ENCODE data around the gene CHST13. TPM values are rescaled to one million over a fixed set of nuclear protein-coding genes. Genes with fewer than 3 reads are reported as not detected.

CHST13 gene
- total RNA-seq, 1 experiment from 2014 or later = 0.91 TPM

DNA sequence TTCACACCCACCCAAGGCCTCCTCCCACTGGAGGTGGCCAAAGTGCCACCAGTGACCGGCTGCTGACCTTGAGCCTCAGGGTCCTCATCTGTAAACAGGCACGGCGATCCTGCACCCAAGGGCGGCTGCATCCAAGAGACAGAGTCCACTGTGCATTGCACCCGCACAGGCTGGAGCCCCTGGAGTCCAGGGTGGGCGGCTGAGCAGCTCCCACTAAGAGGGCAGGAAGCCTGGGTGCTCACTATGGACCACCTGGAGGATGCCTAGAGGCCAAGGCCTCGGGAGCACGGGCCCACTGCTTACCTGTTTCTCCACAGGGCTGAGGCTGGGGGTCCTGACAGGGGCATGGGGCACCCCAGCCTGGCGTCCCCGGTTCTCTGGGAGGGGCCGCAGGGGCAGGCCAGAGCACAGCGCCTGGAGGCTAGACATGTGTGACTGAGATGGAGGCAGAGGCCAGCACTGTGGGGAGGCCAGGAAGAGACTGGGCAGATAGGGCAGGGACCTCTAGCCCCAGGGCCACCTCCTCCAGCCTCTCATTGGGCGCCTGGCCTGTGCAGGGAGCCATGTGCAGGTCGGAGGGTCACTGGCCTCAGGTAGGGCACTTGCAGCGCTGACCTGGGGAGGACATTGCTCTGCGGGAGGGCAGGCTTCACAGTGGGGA lies 6.5 kb upstream of the CHST13 start, which contains the start of gene UROC1:
Gene UROC1 (minus strand): TSS at position 483 of the 661 bp plus-strand sequence. CDS start 54 bp downstream, at position 429.
- Histone ChIP-seq H3K4me1 (ENCODE audit: control insufficient read depth in 1 of 2, insufficient read depth in 2 of 2, low read length in 2 of 2) (no peaks in the 10 kb centered on the region; a peak in 1 of 4 replicates), H3K4me2 (ENCODE audit: low read length) (no peak within 1 kb of the TSS), H3K4me3 (replicated peaks in 1 of 2; ENCODE audit: low read depth in 1 of 2, low read length in 2 of 2) (no peak within 1 kb of the TSS), H3K9ac (ENCODE audit: low read length) (no peak within 1 kb of the TSS), H3K9me3 (ENCODE audit: control insufficient read depth in 1 of 2, insufficient read depth in 1 of 2, low read depth in 1 of 2, low read length in 2 of 2) (no peaks in the 10 kb centered on the region), H3K9me2 (ENCODE audit: insufficient read depth) (no peaks in the 10 kb centered on the region), H3K27me3 (ENCODE audit: insufficient read depth, low read length) (no peaks in the 10 kb centered on the region), H3K36me3 (ENCODE audit: control insufficient read depth in 1 of 2, insufficient read depth in 2 of 2, low read length in 2 of 2) (no peaks in the 10 kb centered on the region), H2AFZ (ENCODE audit: low read depth, low read length, poor library complexity, severe bottlenecking) (no peak within 1 kb of the TSS), H3K79me2 (ENCODE audit: insufficient read depth, low read length) (no peaks in the 10 kb centered on the region), H3K27ac (ENCODE audit: low read depth, low read length) (no peak within 1 kb of the TSS), H4K20me1 (ENCODE audit: insufficient read depth) (no peaks in the 10 kb centered on the region)
- no peak for TF ChIP-seq RAD21 (IDR thresholded peaks at IDR 0.05; ENCODE audit: low read depth)
- TF ChIP-seq CEBPB (IDR thresholded peaks at IDR 0.05; ENCODE audit: low read depth) = no peak
- no peak for TF ChIP-seq SP1 (IDR thresholded peaks at IDR 0.05; ENCODE audit: low read depth)
- no peak for TF ChIP-seq CBX3 (IDR thresholded peaks at IDR 0.05; ENCODE audit: low read depth)
- TF ChIP-seq TCF7L2 (IDR thresholded peaks at IDR 0.05; ENCODE audit: borderline replicate concordance, extremely low read depth, insufficient read depth, insufficient read length) = no peak
- TF ChIP-seq, protein P1, sequence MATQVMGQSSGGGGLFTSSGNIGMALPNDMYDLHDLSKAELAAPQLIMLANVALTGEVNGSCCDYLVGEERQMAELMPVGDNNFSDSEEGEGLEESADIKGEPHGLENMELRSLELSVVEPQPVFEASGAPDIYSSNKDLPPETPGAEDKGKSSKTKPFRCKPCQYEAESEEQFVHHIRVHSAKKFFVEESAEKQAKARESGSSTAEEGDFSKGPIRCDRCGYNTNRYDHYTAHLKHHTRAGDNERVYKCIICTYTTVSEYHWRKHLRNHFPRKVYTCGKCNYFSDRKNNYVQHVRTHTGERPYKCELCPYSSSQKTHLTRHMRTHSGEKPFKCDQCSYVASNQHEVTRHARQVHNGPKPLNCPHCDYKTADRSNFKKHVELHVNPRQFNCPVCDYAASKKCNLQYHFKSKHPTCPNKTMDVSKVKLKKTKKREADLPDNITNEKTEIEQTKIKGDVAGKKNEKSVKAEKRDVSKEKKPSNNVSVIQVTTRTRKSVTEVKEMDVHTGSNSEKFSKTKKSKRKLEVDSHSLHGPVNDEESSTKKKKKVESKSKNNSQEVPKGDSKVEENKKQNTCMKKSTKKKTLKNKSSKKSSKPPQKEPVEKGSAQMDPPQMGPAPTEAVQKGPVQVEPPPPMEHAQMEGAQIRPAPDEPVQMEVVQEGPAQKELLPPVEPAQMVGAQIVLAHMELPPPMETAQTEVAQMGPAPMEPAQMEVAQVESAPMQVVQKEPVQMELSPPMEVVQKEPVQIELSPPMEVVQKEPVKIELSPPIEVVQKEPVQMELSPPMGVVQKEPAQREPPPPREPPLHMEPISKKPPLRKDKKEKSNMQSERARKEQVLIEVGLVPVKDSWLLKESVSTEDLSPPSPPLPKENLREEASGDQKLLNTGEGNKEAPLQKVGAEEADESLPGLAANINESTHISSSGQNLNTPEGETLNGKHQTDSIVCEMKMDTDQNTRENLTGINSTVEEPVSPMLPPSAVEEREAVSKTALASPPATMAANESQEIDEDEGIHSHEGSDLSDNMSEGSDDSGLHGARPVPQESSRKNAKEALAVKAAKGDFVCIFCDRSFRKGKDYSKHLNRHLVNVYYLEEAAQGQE (IDR thresholded peaks at IDR 0.05; ENCODE audit: low read depth) = no peak
- TF ChIP-seq YY1 (IDR thresholded peaks at IDR 0.05; ENCODE audit: extremely low read depth, insufficient replicate concordance, low read depth, low read length) = no peak
- TF ChIP-seq ZBTB33 (IDR thresholded peaks at IDR 0.05; ENCODE audit: extremely low read depth, insufficient replicate concordance, low read length) = no peak
- ATAC-seq (no peak), DNase-seq (ENCODE audit: low read depth, low spot score) (no peak)
- ChIA-PET RAD21 (ENCODE audit: low non-redundant PET in 1 of 2, low total read pairs in 2 of 2, uncharacterized antibody in 2 of 2, unreplicated experiment in 2 of 2) (no interaction called here), CTCF (no interaction called here), POLR2A (no interaction called here)
- intact Hi-C loops (cut with micrococcal nuclease) = no loop called here
- BruUV-seq (replicated peaks) = no TSS peak

All from HCT116 (cell line).